CD14-positive monocyte (primary cell): Measurements from ENCODE around the gene PSMD5. TPM values are rescaled to one million over a fixed set of nuclear protein-coding genes. Genes with fewer than 3 reads are reported as not detected.

Source experiments
- DNase-seq, 3 donors: peaks; one replicate each; pipeline ENCODE4 v3.0.0-alpha.2; 2011 to 2022
- H2AFZ ChIP-seq: 2 replicates; pipeline ENCODE4 v1.6.0; 2012; ENCODE audit warnings: mild to moderate bottlenecking, low read depth, low read length, inconsistent platforms; ENCODE audit not compliant: insufficient read depth, poor library complexity, severe bottlenecking
- H3K27ac ChIP-seq, 2 donors: 1 replicate in 1 of 2; 2 replicates in 1 of 2; pipeline ENCODE4 v1.5.1; 2012 to 2013; ENCODE audit warnings: low read length in 2 of 2, control low read depth in 1 of 2, inconsistent platforms in 1 of 2, low read depth in 1 of 2, mild to moderate bottlenecking in 1 of 2
- H3K27me3 ChIP-seq, 2 donors: one replicate each; pipeline versions ENCODE4 v1.6.0 to v1.6.1; 2011 to 2013; ENCODE audit warnings: low read length in 2 of 2; ENCODE audit not compliant: control insufficient read depth in 2 of 2, insufficient read depth in 2 of 2
- H3K36me3 ChIP-seq, 2 donors: replicated peaks in 1 of 2; 1 replicate in 1 of 2; 2 replicates in 1 of 2; pipeline versions ENCODE4 v1.5.1 to v1.6.1; 2012 to 2013; ENCODE audit warnings: low read length in 2 of 2, control low read depth in 1 of 2, inconsistent platforms in 1 of 2, mild to moderate bottlenecking in 1 of 2; ENCODE audit not compliant: insufficient read depth in 2 of 2, control insufficient read depth in 1 of 2
- H3K4me1 ChIP-seq, 2 donors: 1 replicate in 1 of 2; 2 replicates in 1 of 2; pipeline versions ENCODE4 v1.5.1 to v1.6.1; 2012 to 2013; ENCODE audit warnings: low read length in 2 of 2, control low read depth in 1 of 2, inconsistent platforms in 1 of 2, mild to moderate bottlenecking in 1 of 2, moderate library complexity in 1 of 2; ENCODE audit not compliant: insufficient read depth in 2 of 2, control insufficient read depth in 1 of 2
- H3K4me2 ChIP-seq: replicated peaks from 2 replicates; pipeline ENCODE3; 2012; ENCODE audit warnings: low read length, moderate library complexity, mild to moderate bottlenecking; ENCODE audit not compliant: poor library complexity, severe bottlenecking; ENCODE audit errors: extremely low read depth
- H3K4me3 ChIP-seq, 3 experiments: fragments of 200-600 bp in 1 of 3; sonication (generic) in 1 of 3; replicated peaks in 1 of 3; 1 replicate in 2 of 3; 2 replicates in 1 of 3; pipeline ENCODE4 v1.5.1; 2011 to 2013; ENCODE audit warnings: low read length in 3 of 3, mild to moderate bottlenecking in 3 of 3, control low read depth in 2 of 3, low read depth in 2 of 3, inconsistent platforms in 1 of 3, moderate library complexity in 1 of 3
- H3K79me2 ChIP-seq: 2 replicates; pipeline ENCODE4 v1.6.0; 2012; ENCODE audit warnings: mild to moderate bottlenecking, control low read depth, inconsistent platforms, low read length, moderate library complexity; ENCODE audit not compliant: insufficient read depth
- H3K9ac ChIP-seq: 2 replicates; pipeline ENCODE4 v1.6.0; 2017; ENCODE audit warnings: low read length, mild to moderate bottlenecking; ENCODE audit not compliant: insufficient read depth, poor library complexity, severe bottlenecking
- H3K9me3 ChIP-seq, 2 donors: replicated peaks in 1 of 2; 1 replicate in 1 of 2; 2 replicates in 1 of 2; pipeline versions ENCODE4 v1.5.1 to v1.6.1; 2012 to 2013; ENCODE audit warnings: low read length in 2 of 2, control low read depth in 1 of 2; ENCODE audit not compliant: control insufficient read depth in 1 of 2, insufficient read depth in 1 of 2
- H4K20me1 ChIP-seq: 2 replicates; pipeline ENCODE4 v1.6.0; 2012; ENCODE audit warnings: mild to moderate bottlenecking, low read length, control low read depth, moderate library complexity; ENCODE audit not compliant: insufficient read depth
- H3K27ac Mint-ChIP-seq, 7 donors: one replicate each; pipeline ENCODE4 v1.8.0; 2020; ENCODE audit warnings: mild to moderate bottlenecking in 7 of 7, mixed read lengths in 7 of 7, moderate library complexity in 6 of 7, inconsistent platforms in 2 of 7
- H3K27me3 Mint-ChIP-seq, 3 donors: one replicate each; pipeline ENCODE4 v1.8.0; 2021 to 2022; ENCODE audit warnings: low read depth in 3 of 3, mild to moderate bottlenecking in 3 of 3, mixed read lengths in 3 of 3, moderate library complexity in 3 of 3, inconsistent platforms in 1 of 3
- H3K36me3 Mint-ChIP-seq, 2 donors: one replicate each; pipeline ENCODE4 v1.8.0; 2020; ENCODE audit warnings: mixed read lengths in 2 of 2, inconsistent platforms in 1 of 2, mild to moderate bottlenecking in 1 of 2
- H3K4me1 Mint-ChIP-seq: one replicate; pipeline ENCODE4 v1.8.0; 2020; ENCODE audit warnings: mild to moderate bottlenecking, mixed read lengths
- H3K4me3 Mint-ChIP-seq, 2 donors: one replicate each; pipeline ENCODE4 v1.8.0; 2020; ENCODE audit warnings: mild to moderate bottlenecking in 2 of 2, mixed read lengths in 2 of 2, moderate library complexity in 1 of 2
- H3K9me3 Mint-ChIP-seq, 7 donors: one replicate each; pipeline ENCODE4 v1.8.0; 2020 to 2022; ENCODE audit warnings: mixed read lengths in 7 of 7, mild to moderate bottlenecking in 6 of 7, moderate library complexity in 6 of 7, inconsistent platforms in 2 of 7
- CTCF ChIP-seq: fragments of 200-600 bp; IDR thresholded peaks from one replicate; pipeline ENCODE4 v1.8.0; 2022; ENCODE audit warnings: antibody characterized with exemption, mild to moderate bottlenecking
- WGBS: methylation state at CpG from one replicate; pipeline ENCODE4 v1.1.5; 2013; ENCODE audit warnings: missing lambda C conversion rate; ENCODE audit not compliant: insufficient coverage; 5-methylcytosine and 5-hydroxymethylcytosine counted together
- intact Hi-C, 2 donors: fragments of 100-400 bp; cut with micrococcal nuclease; formaldehyde crosslinking; loops; one replicate each; pipeline versions ENCODE4 v1.15.0 to v1.15.1; 2023
- polyA plus RNA-seq, 3 donors: library from polyadenylated mRNA; depleted of rRNA in 1 of 3; unstranded in 2 of 3; stranded (reverse) in 1 of 3; fragments of 300-500 nt in 2 of 3; fragments of >200 nt in 1 of 3; fragmentation: Illumina TruSeq in 2 of 3; gene quantifications; 1 replicate in 2 of 3; 2 replicates in 1 of 3; pipeline ENCODE4 v1.2.3, GENCODE V29; 2012 to 2021

Gene PSMD5
- polyA plus RNA-seq, 3 donors = 10.0 to 20.9 (median 10.7) TPM

- no peaks in the 10 kb centered on the region for H3K9me3 ChIP-seq
- intact Hi-C loops = no loop called here
- H3K79me2 ChIP-seq = peaks cover 37% of the 10 kb centered on the region
- H2AFZ ChIP-seq = no peak overlapping the region
- Mint-ChIP-seq H3K27me3 (peaks cover 0 to 2% (median 0%) of the 10 kb centered on the region in 3 donors), H3K4me1 (peaks cover 11% of the 10 kb centered on the region), H3K36me3 (peaks cover 62 to 70% of the 10 kb centered on the region in 2 donors), H3K9me3 (no peaks in the 10 kb centered on the region), H3K4me3 (no peak overlapping the region), H3K27ac (peak overlapping the region in 2 of 7 donors; percentile 42 to 68)
- WGBS = no CpG with 5 or more reads among the region's 5 CpGs
- no peak for DNase-seq
- peaks cover 16 to 20% of the 10 kb centered on the region in 2 donors for H3K4me1 ChIP-seq
- peaks cover 61 to 71% of the 10 kb centered on the region in 2 donors for H3K36me3 ChIP-seq
- no peak for TF ChIP-seq CTCF
- no peak overlapping the region for H3K4me3 ChIP-seq
- no peaks in the 10 kb centered on the region for H3K27me3 ChIP-seq
- H3K27ac ChIP-seq = no peak overlapping the region
- no peak overlapping the region for H3K9ac ChIP-seq
- H3K4me2 ChIP-seq = no peak overlapping the region
- H4K20me1 ChIP-seq = no peaks in the 10 kb centered on the region
Measured at GRCh38 chr9:120864719-120865118, 22.0 kb upstream of the PSMD5 start.

GRCh38 chr9:120863833-120864232 lies 21.1 kb upstream of the PSMD5 start:
- Mint-ChIP-seq H3K4me3 (no peak overlapping the region), H3K4me1 (peaks cover 6% of the 10 kb centered on the region), H3K27ac (peak overlapping the region in 3 of 7 donors; percentile 4 to 74 (median 49)), H3K9me3 (no peaks in the 10 kb centered on the region), H3K36me3 (peaks cover 71 to 78% of the 10 kb centered on the region in 2 donors), H3K27me3 (peaks cover 0 to 3% (median 0%) of the 10 kb centered on the region in 3 donors)
- intact Hi-C loops = no loop called here
- peaks cover 37% of the 10 kb centered on the region for H3K79me2 ChIP-seq
- no peak overlapping the region for H3K9ac ChIP-seq
- no peak overlapping the region for H3K4me3 ChIP-seq
- peaks cover 66 to 80% of the 10 kb centered on the region in 2 donors for H3K36me3 ChIP-seq
- H3K27me3 ChIP-seq = no peaks in the 10 kb centered on the region
- no peaks in the 10 kb centered on the region for H3K9me3 ChIP-seq
- WGBS = no CpG with 5 or more reads among the region's 7 CpGs
- H3K4me2 ChIP-seq = no peak overlapping the region
- DNase-seq = no peak
- H3K27ac ChIP-seq = peak overlapping the region in 1 of 2 donors; percentile 44
- no peaks in the 10 kb centered on the region for H4K20me1 ChIP-seq
- no peak overlapping the region for H2AFZ ChIP-seq
- peaks cover 10 to 11% of the 10 kb centered on the region in 2 donors for H3K4me1 ChIP-seq
- no peak for TF ChIP-seq CTCF
